GM21786 (cell line): ENCODE results near the gene TBXAS1.

ENCODE experiments used
- ATAC-seq: cut with Tn5 transposase; IDR thresholded peaks from one replicate; pipeline ENCODE4 v1.9.1; 2021; ENCODE audit not compliant: unreplicated experiment

The TBXAS1 gene

DNA sequence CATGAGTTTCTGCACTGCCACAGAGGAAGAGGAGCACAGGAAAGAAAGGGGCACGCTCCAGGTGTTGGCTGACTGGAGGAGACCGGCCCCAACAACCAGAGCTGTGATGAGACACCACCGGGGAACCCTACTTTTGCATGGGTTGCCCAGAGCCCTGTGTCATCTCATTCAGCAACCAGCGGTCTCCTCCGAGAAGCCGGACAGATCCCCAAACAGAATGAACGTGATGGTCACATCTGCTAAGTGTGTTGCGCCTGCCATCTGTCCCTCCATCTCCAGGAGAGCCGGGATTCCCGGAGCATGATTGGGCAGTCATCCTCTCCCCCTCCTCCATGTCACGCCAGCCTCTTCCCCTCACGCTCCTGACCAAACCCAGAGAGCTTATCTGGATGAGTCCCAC is 210.8 kb downstream of the TBXAS1 start:
- ATAC-seq: no peak

DNA sequence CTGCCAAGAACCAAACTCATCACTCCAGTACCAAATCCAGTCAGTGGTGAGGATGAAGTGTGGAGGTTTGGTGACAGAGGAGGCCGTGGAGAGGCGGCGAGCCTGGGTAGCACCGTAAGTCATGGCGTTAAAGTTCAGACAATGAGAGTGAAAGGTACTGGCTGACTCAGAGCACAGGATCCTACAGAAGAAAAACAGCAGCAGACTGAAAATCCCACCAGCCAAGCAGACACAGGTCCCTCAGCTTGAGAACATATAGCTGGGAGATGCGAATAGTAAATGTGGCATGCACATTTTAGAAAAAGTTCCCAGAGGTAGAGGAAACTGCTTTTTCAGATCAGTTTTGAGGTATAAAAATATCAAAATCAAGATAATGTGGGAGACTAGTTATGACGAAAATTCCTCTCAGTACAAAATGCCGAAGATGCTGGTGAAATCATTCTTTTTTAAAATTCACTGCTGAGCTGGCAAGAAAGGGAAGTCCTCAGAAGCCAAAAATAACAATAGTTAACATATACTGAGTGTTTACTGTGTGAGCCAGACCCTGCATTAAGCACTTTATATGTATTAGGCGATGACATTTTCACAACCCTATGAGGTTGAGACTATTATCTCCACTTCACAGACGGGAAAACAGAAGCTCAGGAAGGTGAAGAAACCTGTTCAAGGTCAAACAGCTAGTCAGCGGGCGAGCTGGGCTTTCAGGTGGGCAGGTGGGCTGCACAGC is 212.8 kb downstream of the TBXAS1 start:
- ATAC-seq: no peak

DNA sequence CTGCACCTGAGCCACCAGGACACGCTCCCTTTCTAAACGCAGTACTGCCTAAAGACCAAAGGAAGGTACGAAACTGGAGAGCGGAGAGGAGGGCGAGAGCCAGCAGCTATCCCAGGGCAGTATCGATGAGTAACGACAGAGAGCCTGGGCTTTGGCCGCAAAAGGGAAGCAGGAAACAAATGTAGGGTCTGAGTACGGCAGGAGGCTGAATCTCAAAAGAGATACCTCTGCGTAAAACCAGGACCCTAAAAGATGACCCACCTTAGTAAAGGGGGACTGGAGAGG is 213.3 kb downstream of the TBXAS1 start:
- ATAC-seq: no peak

DNA sequence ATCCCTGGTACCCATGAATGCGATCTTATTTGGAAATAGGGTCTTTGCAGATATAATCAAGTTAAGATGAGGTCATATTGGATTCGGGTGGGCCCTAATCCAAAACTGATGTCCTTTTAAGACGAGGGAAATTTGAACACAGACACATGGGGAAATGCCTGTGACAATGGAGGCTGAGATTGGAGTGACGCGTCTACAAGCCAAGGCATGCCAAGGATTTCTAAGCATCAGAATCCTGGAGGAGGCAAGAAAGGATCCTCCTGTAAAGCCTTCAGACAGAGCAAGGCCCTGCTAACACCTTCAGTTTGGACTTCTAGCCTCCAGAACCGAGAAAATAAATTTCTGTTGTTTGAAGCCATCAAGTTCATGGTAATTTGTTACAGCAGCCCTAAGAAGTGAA is 215.2 kb downstream of the TBXAS1 start:
- no peak for ATAC-seq

DNA sequence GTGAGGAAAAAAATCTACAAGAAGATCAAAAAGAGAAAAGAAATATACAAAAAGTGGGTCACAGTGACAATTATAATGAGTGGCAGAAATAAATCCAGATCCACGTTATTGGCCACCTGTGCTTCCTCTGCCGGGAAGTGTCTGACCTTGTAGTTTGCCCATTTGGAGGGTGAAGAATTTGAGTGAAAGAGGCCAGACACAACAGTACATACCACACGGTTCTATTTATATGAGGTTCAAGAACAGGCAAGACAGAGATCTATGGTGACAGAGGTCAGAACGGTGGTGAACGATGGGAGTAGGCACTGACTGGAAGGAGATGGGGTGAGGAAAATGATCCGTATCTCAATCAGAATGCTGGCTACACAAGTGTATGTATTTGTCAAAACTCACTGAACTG is 216.6 kb downstream of the TBXAS1 start:
- ATAC-seq: no peak

DNA sequence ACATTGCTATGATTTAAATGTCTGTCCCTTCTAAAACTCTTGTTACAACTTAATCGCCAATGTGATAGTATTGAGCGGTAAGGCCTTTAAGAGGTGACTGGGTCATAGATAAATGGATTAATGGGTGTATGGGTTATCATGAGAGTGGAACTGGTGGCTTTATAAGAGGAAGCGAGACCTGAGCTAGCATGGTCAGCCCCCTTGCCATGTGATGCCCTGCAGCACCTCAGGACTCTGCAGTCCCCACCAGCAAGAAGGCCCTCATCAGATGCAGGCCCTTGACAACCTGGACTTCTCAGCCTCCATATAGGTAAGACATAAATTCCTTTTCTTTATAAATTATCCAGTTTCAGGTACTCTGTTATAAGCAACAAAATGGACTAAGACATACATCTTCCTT is 218.1 kb downstream of the TBXAS1 start:
- ATAC-seq: no peak

DNA sequence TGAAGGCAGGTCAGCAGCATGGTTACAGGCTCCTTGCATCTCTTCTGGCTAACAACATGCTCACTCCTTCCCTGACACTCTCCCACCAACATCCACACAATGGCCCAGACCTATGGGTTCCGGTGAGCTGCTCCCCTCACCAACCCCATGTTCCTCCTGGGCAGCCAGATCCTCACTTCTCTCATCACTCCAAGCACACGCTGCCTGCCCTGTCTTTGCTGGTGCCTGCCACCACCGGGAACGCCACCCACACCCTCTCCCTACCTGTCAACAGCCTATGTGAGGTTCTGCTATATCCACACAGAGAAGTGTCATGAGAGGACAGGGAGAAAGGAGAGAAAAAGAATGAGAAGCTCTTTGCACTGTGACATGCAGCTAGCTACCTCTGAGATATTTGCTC is 219.1 kb downstream of the TBXAS1 start:
- ATAC-seq: no peak

DNA sequence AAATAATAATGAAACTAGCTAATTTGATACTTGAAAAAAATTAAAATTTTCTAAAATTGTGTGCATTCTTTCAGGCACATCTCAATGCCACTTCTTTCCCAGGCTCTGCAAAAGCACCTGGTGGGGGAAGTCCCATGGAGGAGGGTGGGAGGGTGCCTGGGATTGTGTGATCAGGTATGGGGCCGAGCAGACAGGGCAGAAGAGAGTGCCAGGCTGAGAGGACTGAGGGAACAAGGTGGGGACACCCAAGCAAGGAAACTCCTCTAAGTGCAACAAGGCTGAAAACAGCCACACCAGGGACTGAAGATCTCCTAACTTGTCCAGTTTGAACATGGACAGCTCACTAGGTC is 219.9 kb downstream of the TBXAS1 start:
- no peak for ATAC-seq

DNA sequence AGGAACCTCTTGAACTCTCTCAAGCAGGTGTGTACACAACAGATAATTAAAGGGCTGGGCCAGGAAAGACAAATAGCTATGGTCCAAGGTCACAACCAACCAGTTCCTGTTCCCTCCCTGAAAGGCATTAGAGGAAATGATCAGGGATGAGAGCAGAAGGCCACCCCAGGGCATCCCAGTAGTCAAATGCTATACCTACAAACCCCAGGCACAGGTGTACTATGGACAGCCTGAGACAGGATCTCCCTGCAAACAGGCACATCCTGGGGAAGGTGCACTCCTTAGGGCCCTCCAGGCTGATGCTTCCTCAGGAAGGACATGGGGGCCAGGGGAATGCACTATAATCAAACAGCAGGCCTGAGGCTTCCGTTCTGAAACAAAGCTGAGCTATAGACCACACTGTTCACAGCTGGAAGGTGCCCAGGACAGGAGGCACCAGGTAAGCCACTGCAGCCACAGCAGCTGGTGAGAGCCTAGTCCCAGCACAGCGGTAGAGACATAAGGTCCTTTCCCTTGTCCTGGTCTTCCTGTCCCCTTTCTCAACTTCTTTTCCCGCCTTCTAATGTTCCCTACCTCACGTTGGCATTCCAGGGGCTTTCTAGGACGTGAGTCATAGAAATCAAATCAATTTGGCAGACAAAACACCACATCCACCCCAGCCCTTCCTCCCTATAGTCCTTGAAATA is 220.4 kb downstream of the TBXAS1 start:
- no peak for ATAC-seq

DNA sequence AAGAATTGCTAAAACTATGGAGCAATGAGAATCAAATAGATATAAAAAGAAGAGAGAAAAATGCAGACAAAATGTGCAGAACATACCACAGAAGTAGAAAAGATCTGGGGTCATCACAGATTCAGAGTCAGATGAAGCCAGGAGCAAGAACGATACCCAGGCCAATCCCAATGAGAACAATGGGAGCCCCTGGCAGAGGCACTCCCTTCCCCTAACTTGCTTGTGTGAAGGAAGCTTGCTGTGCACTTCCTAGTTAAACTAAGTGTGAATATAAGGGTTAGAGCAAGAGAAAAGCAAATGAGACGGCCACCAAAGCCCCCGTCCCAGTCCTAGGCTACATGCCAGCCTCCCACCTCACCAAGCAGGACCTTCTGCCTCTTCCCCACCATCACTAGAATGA is 221.0 kb downstream of the TBXAS1 start:
- ATAC-seq: no peak

DNA sequence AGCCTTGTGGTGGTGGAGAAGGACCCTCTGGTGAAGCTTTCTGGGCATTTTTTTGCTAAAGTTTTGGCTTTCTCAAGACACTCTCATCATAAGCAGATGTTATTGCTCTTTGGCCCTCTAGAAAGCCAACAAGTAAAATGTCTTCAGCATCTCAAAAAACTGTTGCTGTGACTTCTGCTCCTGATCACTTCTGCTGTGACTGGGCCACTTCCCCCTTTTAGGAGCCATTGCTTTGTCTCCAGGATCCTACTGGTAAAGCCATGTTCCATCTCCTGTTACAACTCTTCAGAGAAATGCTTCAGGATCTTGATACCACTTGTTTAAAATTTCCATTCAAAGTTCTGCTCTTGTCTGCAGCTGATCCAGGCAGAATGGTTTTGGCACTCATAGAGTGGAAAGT is 222.8 kb downstream of the TBXAS1 start:
- no peak for ATAC-seq

DNA sequence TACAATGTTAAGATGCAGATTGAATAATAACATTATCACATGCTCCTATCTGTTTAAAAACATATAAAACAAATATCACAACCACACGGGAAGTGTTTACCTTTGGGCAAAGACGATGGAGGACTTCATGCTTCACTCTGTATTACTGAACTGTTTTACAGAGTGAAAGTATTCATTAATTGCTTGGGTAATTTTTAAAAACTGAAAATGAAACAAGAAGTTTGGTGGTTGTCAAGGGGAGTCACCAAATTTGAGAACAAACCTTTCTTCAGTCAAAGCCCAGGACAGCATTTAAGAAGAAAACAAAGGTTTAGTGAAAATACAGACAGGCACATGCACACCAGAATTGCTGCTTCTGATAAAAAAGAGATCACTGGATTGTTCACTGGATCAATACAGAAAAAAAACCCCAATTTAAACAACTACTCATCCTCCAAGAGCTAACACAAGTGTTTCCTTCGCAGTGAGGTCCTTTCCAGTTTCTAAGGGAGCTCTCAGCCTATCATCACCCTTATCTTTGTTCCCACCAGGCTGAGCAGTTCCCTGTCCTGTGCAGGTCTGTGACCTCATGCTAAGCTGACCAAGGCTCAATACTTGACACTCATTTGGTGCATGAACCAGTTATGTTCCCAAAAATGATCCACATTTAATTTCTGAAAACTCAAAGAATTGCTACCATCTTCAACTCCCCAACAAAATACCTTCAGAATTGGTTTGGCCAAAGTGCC is 224.9 kb downstream of the TBXAS1 start:
- peak; percentile 93 for ATAC-seq

DNA sequence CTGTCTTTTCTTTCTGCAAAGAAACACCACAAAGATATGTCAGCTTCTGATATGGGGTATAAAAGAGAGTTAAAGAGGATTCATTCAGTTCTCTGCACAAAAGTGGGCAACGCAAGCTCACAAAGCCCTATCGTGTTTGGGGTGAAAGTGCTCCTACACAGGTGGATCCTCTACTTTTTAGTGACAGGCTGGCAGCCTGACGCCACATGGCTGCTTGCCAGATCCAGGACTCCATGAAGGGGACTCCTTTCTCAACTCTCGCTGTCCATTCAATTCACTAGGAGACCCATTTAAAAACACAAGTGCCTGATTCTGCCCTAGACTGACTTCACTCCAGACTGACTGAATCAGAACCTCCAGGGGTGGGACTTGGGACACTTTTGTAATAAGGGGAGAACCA is 225.7 kb downstream of the TBXAS1 start:
- no peak for ATAC-seq

DNA sequence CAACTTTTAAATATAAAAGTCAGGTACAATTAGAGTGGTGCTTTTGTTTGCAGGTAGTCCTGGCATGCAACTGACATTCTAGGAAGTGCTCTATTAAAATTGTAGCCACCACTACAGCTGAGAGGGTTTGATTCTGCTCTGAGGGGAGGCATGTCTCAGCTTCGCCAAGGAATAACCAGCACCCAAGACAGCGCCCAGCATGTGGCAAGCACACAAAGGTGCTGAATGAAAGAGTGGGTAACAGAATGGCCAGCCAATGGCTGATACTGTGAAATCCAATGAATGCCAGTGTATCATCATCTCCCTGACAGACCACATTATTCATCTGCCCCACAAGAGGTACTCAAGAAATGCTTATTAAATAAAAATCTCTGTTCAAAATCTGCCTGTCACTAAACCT is 226.8 kb downstream of the TBXAS1 start:
- ATAC-seq: no peak

DNA sequence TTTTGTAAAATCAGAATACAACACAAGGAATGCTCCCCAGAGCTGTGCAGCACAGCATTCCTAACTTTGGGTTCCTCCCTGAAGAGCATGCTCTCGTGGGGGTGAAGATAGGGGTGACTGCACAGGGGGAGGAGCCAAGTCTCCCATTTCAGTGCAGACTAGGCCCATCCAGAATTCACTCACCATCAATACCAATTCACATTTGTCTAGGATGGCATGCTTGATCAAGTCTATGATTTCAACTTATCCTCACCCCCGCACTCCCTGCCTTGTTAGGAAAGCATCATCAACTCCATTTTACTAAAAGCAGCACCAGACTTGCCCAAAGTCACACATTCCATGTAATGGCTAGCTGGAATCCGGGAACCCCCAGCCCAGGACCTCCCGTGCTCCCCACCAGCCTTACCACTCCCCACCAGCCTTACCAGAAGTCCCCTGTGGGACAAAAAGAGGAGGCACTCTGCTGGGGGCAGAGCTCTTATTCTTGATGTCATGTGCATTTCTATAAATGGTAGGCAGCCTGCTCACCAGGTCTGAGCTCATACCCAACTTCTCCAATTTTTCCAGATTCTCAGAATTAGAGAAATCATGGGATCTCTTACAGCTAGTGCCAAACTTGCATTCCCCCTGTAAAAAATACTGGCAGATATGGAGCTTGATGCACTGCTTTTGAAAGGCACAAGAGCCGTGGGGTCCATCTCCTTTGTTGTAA is 227.5 kb downstream of the TBXAS1 start:
- ATAC-seq: no peak

DNA sequence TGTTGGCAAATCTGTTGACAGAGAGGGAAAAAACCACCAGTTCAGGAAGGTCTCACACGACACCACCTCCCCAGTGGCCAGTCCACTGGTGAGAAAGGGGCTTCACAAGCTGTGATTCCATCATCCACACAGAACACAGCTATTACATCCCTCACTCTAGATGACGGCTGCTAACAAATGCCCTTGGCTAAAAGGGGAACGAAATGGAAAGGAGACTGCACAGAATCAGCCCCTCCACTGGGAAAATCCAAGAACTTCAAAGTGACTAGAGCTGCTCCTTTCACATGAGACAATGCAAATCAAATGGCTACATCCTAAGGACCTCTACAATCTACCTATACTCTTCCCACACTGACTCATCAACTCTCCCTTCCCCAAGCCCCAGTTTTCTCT is 228.1 kb downstream of the TBXAS1 start:
- no peak for ATAC-seq

DNA sequence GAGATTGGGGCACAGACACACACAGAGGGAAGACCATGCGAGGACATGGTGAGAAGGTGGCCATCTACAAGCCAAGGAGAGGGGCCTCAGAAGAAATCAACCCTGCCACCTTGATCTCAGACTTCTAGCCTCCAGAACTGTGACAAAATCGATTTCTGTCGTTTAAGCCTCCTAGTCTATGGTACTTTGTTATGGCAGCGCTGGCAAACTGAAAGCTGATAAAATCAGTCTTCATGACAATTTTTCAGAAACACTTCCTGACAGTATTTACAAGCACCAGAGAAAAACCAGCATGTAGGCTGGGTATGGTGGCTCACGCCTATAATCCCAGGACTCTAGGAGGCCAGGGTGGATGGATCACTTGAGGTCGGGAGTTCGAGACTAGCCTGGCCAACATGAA is 229.5 kb downstream of the TBXAS1 start:
- ATAC-seq: no peak

DNA sequence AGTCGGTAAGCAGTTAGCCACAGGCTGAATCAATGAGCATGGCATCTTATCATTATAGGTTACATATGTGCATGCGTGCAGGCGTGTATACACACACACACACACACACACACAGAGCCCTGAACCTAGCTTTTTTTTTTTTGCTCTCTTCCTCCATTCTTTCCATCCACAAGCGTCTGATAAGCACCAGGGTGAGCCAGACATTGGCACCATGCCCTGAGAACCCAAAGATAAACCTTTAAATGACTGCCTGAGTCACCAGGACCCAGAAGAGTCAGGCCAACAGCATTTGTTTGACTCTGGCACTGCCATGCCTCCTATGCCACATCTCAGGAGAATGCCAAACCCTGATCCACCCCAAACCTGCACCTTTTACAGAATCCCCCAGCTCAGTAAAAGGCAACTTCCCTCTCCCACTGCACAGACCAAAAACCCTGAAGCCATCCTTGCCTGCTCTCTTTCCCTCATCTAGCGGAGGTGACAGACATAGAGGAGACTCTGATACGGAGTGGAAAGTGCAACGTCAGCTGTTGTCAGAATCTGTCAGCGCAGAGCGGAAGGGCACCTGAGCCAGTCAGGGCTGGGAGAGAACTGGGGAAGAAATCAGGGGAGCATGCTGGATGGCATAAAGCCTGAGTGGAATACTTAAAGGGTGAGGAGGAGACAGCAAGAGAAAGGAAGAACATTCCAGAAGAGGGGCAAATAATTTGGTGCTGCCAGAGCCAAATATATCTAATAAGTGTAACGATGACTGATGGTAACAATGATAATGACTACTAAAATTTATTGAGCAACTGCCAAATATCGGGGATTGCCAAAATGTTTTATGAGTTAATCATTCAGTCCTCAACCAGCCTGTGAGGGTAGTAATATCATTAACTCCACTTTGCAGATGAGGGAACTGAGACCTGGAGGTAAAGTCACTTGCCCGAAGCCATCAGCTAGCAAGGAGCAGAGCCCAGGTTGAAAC is 230.5 kb downstream of the TBXAS1 start:
- no peak for ATAC-seq

DNA sequence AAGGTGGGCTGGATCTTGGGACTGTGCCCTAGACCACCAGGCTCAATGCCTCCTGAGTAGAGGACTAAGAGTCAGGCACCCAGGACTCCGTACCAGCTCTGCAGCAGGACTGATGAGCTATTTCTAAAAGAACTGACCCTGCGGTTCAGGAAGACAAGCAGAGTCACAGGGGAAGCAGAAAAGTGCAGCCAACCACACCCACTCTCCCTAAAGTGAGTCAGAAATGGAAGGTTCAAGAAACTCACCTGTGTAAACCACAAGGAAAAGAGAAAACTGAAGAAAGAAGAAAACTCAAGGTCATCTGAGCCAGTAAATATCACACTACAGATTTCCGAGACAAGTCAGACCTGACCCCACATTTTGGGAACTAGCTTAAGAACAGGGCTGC is 231.2 kb downstream of the TBXAS1 start:
- ATAC-seq: no peak

DNA sequence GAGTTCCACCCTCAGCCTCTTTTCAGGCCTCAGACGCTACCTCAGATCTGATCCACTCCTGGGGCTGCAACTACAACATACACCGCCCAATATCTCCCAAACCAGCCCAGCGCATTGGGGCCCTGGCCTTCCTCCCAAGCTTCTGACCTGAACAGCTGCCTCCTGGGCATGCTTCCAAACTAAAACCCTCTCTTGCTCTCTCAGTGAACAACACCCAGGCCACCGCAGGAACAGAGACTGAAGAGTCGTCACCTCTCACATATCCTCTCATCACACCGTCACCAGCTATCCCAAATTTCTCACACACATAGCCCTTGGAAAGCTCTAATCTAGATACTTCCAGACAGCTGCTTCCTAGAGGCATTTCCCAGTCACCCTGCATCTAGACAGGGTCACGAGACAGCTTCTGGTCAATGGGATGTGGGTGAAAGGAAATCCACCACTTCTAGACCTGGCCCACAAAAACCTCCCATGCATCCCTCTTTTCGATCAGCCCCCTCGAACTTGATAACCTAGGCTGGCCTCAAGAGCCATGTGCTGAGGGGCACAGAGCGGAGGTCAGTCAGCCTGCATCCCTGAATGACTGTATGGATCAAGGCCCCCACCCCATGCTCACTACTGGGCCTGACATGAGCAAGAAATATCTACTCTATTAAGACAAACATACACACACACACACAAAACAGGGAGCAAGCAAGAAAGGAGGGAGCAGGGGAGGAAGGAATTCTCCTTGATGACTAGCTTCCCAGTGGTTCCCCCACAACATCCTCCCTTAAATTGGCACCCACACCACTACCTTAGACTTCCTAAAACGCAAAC is 231.9 kb downstream of the TBXAS1 start:
- ATAC-seq: no peak
